ENCODE data around the gene ABHD8.

Gene ABHD8, protein sequence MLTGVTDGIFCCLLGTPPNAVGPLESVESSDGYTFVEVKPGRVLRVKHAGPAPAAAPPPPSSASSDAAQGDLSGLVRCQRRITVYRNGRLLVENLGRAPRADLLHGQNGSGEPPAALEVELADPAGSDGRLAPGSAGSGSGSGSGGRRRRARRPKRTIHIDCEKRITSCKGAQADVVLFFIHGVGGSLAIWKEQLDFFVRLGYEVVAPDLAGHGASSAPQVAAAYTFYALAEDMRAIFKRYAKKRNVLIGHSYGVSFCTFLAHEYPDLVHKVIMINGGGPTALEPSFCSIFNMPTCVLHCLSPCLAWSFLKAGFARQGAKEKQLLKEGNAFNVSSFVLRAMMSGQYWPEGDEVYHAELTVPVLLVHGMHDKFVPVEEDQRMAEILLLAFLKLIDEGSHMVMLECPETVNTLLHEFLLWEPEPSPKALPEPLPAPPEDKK

DNA sequence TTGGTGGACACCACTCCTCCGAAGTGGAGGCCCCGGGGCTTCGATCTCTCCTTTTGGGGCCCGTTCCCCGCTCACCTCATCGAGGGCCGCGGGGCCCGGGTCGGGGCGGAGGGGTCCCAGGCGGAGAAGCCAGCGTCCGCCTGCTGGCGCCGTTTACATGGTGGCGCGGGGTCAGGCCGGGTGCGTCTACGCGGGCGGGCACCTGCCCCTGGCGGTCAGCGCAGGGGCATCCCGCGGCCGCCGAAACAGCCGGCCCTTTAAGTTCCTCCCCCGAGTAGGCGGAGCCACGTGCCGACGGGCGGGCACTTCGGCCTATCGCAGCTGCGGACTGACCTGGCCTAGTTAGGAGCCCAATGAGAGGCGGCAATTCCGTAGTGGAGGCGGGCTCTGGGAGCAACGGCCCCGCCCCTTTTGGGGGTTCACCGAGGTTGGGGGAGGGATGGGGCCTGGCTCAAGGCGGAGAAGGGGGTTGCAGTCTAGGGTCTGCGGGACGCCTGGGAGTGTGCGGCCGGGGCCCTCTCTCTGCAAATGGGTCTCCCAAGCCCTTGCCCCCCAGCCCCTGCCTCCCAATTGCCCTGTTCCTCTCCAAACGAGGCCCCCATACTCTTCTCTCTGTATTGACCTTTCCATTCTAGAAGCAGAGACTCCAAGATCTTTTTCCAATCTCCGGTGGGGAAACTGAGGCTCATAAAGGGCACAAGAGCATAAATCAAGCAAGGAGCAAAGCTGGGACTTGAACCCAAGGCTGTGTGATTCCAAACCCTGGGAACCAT is at the start of gene ABHD8:
TSS of gene ABHD8 (minus strand) at position 259 of the 773 bp plus-strand sequence. CDS start 1,809 bp downstream, outside the sequence.
- peak; percentile 95 for DNase-seq

DNA sequence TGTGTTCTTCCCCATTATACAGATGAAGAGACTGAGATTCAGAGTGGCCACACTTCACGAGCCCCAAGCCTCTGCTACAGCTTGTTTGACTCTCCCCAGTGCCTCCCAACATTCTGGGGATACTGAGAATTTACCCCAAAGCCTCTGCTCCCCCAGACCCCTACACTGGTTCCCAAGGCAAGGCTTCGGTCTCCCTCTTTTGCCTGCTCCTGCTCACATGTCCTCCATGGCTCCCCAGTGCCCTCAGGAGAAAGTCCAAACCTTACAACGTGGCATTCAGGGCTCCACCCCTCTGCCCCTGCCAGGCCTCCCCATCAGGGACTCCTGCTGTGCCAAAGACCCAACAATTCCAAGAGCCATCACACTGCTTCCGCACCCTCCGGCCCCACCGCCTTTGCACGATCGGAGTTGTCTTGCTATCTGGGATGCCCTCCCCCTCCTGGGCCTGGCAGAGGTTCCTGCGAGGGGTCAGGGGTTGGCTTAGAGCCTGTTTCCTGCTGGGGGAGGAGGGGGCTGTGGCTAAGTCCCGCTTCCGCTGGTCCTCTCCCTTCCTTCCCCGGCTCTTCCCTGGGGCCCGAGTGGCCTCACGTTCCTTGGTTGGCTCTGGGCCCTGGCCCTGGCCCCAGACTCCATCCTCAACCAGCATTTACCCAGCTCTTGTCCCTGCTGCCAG is 49.5 kb upstream of the ABHD8 start:
- DNase-seq, result no peak

DNA sequence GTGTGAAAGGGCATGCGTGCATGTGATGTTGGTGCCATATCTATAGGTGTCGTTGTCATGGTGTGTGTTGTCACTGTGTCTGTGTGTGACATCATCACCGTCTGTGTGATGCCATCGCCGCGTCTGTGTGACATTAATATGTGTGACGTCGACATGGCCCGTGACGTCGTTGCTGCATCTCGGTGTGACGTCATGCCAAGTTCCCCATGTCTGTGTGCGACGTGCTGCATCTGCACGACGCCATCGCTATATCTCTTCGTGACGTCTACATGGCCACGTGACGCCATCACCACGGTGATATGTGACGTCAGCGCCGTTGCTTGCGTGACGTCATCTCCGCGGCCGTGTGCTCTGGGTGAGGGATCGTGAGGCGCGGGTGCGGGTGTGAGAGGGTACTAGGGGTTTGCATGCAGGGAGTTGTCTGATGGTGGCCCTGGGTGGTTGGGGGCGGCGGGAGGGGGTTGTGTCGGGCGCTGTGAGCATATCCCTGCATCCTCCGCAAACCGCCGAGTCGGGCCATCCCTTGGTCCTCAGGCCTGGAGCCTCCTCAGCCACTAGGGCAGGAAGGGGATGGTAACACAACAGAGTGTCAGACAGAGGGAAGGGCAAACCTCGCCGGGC is 48.7 kb upstream of the ABHD8 start:
- no peak for DNase-seq

DNA sequence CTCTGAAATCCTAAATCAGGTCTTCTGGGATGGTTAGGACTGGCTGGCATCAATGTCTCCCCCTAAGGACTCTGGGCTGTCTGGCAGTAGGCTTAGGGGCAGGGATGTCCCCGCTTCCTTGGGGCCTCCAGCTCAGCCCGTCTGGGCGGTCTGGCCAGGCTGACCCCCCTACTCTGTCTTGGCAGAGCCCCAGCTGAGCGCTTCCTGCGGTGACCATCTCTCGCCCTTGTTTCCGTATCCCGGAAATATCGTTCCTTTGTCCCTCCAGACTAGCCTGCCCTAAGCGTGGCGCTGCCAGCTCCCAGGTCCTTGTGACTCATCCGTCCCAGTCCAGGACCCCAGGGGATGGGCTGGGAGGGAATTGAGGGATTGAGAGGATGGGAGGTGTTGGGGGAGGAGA is 45.5 kb upstream of the ABHD8 start:
- DNase-seq, result no peak

DNA sequence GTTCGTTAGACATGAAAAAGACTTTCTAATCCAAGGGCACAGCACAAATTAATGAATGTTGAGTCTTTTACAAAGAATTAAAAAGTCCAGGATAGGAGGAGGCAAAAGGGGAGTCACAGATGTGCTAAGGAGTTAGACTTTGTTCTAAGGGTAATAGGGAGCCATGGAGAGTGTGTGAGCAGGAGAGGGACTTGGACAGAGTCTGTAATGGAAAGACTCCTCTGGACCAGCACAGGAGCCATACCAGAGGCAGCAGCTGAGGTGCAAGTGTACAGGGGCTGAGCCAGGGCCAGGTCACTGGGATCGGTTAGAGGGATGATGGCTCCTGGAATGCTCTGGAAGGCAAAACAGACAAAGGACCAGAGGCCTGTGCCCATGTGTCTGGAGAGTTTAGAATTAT is 44.7 kb upstream of the ABHD8 start:
- DNase-seq, result no peak

DNA sequence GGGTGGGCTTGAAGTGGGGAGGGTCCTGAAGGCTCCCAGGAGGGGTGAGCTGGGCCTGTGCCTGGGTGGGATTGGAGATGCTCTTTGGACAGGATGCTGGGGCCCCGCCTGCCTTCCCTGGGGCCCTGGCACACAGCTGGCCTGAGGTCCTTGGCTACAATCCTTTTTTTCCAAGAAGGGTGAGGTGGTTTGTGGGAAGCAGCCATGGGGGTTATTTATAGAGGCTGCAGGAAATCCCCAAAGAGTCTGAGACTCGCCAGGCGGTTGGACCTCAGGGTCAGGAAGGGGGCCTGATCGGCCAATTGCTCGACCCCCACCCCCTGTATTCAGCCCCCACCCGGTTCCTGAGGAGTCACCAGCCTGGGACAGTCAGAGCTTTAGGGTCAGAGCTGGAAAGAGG is 44.1 kb upstream of the ABHD8 start:
- DNase-seq, result no peak

DNA sequence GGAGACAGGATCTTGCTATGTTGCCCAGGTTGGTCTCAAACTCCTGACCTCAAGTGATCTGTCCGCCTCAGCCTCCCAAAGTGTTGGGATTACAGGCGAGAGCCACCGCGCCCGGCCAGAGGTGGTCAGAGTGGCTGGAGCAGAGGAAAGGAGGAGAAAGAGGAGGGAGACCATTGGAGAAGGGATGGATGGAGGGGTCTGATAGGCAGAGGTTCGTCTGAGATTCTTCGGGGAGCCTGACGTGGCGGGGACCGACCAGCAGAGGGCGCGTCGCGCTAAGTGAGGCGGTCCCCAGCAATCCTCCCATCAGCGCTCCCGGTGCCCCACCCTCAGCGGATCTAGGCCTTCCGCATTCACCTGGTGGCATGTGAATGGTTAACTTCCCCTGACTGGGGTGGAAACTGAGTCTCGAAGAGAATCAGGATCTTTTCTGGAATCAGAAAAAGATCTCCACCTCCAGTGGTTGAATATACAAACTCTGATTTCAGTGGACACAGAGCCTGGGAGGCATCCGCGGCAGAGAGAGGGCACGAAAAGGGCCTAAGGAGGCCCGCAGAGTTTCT is 43.0 kb upstream of the ABHD8 start:
- DNase-seq, result peak; percentile 36

DNA sequence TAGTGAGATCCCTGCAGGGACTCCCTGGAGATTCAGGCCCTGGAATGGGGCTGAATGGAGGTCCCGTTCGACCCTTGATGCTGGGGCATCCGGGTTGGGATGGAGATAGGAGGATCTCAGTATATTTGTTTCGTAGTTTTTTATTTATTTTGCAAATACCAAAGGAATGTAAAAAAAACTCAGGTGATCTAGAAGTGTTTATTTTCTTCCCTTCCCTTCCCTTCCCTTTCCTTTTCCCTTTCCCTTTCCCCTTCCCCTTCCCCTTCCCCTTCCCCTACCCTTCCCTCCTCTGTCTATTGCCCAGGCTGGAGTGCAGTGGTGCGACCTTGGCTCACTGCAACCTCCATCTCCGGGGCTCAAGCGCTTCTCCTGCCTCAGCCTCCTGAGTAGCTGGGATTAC is 38.6 kb upstream of the ABHD8 start:
- DNase-seq, result no peak

DNA sequence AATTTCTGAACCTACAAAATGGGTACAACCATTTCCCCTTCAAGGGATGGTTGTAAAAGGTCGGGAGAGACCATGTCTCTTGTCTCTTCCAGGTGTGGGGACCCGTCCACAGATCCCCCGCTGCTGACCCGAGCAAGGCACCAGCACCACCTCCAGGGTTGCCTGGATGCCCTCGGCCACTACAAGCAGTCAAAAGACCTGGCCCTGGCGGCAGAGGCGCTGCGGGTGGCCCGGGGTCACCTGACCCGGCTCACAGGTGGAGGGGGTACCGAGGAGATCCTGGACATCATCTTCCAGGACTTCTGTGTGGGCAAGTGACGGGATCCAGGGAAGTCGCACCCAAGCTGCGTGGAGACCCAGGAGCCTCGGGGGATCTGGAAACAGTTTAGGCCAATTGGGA is 38.2 kb upstream of the ABHD8 start:
- no peak for DNase-seq

DNA sequence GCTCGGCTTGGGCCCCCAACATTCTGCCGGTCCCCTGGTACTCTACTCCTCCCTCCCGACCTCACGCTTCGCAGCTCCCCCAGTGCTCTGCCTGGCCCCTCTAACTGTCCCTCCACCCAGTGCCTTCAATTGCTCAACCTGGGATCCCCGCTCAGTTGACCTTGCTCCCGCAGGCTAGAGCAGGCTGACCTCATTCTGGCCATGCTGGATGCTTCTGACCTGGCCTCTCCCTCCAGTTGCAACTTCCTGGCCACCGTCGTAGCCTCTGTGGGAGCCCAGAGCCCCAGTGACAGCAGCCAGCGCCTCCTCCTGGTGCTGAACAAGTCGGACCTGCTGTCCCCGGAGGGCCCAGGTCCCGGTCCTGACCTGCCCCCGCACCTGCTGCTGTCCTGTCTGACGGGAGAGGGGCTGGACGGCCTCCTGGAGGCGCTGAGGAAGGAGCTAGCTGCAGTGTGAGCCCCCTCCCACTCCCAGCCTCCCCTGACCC is 37.7 kb upstream of the ABHD8 start:
- DNase-seq, result no peak

DNA sequence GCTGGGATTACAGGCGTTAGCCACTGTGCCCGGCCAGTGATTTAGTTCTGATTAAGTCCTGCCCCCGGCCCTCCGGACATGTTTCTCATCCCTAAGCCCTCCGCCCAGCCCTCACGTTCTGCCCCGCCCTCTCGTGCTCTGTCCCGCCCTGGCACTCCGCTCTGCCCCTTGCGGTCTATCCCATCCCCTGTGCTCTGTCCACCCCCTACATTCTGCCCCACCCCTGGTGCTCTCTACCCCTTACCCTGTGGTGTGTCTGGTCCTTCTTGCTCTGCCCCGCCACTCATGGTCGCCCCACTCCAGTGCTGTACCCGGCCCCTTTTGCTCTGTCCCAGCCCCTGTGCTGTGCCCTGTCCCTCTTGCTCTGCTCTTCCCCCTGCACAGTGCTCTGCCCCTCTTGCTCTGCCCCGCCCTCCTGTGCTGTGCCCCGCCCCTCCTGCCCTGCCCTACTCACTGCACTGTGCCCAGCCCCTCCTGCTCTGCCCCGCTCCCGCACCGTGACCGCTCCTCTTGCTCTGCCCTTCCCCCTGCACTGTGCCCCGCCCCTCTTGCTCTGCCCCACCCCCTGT is 37.2 kb upstream of the ABHD8 start:
- DNase-seq, result no peak

DNA sequence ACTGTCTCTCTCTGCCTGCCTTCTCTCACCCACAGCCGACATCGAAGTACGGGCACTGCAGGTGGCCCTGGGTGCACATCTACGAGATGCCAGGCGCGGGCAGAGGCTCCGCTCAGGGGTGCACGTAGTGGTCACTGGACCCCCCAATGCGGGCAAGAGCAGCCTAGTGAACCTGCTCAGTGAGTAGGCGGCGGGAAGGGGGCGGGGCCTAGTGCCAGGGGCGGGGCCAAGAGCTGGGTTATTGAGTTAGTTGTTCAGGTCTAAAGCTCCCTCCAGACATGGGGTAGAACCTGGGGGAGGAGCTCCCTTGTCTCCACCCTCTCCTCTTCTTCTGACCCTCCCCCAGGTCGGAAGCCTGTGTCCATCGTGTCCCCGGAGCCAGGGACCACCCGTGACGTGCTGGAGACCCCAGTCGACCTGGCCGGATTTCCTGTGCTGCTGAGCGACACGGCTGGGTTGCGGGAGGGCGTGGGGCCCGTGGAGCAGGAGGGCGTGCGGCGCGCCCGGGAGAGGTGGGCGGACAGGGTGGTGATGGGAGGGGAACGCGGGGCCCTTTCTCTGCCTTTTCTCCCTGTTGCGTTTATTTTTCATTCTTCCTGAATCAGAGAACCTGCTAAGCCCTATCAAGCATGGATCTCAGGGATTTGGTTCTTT is 36.0 kb upstream of the ABHD8 start:
- DNase-seq, result no peak

DNA sequence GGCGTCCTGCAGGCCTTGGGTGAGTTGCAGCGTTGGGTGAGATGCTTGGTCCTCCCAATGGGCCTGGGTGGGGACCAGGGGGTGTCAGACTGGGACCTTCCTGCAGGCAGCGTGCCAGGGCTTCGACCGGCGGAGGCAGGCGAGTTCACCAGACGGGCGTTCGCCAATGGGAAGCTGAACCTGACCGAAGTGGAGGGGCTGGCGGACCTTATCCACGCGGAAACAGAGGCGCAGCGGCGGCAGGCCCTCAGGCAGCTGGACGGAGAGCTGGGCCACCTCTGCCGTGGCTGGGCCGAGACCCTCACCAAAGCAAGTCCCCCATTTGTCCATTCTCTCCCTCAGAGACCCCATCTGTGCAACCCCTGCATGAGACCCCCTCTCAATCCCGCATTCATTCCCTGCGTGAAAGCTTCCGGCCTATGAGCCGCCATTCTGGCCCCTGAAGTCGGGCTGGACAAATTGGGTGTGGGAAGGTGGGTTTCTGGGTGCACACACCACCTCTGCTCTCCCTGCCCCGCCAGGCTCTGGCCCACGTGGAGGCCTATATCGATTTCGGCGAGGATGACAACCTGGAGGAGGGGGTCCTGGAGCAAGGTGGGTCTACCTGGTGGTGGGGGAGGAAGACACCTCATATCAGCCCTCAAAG is 35.3 kb upstream of the ABHD8 start:
- no peak for DNase-seq

DNA sequence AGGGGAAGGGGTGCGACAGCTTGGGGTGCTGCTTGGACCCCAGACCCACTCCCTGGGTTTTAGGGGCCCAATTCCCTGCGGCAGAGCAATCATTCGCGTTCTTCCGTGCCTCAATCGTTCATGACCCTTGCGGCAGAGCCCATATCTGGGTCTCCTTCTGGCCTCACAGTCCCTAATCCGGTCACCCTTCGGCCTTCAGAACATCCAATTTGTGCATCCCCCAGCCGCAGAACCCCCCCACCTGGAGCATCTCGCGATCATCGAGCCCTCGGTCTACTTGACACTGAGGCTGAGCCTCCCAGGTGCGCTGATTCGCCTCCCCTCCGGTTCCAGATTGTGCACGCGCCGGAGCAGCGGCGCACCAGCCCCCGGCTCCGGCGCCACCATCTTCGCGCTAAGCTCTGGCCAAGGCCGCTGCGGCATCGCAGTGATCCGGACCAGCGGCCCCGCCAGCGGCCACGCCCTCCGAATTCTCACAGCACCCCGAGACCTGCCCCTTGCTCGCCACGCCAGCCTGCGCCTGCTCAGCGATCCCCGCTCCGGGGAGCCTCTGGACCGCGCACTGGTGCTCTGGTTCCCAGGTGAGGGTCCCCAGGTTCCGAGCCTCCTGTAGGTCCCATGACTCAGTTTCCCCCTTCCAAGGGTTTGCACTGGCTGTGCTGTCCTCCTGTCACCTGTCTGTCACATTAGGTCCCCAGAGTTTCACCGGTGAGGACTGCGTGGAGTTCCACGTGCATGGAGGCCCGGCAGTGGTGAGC is 34.6 kb upstream of the ABHD8 start:
- DNase-seq, result no peak

DNA sequence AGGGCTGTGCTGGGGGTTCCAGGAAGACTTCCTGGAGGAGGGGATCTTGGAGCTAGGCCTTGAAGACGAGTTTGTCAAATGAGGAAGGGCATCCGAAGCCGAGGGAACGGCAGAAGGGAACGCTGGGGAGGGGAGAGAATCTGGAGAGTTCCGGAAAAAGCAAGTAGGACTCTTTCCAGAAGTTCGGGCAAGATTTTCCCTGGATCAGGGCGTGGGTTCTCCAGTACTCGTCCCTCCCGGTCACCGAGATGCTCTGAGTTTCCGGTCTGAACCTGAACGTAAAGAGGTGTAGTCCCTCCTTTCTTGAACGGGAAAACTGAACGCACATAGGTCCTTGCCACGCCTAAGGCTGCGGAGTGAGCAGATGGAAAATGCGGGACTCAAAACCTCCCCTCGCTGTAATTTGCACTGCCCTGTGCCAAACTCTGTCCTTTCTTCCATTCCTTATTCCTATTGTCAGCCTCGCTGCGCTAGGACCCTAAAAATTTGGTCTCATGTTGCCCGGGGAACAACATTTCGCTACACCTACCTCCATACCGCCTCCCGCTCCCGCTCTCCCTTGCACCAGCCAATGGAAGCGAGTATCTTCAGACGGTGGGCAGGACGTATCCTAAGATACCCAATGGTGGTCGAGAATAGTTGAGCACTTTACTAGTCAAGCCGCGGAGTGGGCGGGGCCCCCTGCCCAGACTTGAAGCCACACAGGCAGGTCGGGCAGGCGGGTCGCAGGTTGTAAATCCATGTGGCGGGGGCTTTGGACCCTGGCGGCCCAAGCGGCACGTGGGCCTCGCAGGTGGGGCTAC is 33.8 kb upstream of the ABHD8 start, which contains the start of gene GTPBP3:
TSS of gene GTPBP3 (plus strand) at position 682 of the 803 bp plus-strand sequence. CDS start at position 741, 59 bp downstream.
- peak; percentile 98 for DNase-seq

DNA sequence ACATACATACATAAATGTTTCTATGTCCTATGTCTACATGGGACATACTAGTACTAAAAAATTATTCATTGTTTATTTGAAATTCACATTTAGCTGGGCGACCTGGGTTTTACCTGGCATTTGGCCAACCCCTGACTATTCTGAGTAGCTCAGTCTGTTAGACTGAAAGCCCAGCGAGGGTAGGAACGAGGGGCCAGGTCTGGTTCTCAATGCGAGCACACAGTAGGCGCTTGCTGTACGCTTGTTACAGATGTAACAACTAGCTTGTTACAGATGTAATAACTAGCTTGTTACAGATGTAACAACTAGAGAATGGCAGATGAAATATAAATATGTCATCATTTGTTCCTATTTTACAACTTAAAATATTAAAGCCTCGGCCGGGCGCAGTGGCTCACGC is 32.4 kb upstream of the ABHD8 start:
- DNase-seq, result no peak

DNA sequence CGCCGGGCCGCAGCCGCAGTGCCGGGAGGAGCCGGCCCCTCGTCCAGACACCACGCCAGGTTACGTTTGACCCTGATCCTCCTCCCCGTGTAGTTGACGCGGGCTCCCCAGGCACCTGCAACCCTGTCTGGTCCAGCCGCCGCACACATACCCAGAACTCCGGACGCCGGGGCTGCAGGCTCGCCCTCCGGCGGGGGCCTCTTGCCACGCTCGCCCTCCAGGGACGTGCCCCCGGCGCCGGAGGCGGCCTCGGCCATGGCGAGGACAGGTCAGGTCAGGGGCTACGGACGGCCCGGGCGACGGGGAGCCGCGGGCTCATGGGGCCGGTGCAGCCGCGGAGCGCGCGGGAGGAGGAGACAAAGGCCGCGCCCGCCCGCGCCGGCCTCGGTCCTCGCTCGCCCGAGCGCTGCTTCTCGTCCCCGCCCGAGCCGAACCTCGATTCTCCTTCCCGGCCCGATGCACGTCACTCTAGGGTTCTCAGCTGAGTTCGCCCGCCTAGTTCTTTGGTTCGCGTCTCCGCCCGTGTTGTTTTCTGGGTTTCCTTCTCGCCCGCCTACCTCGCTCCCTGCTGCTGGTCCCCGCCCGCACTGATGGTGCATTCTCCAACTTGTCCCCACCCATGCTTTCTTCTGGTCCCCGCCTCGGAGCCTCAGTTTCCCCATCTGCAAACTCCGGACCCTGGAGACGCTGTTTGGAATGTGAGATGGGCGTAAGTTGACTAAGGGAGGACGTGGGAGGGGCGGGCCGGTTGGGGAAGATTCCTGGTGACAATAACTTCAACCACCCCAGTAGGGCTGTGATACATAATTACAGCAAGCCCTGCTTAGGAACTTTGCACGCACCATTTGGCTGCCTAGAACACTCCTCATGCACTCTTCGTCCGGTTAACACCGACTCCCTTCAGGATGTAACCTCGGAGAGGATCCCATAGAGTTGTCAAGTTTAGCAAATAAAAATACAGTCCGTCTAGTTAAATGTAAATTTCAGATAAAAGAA is 31.5 kb upstream of the ABHD8 start, which contains the start of gene ANO8:
TSS of gene ANO8 (minus strand) at position 442 of the 996 bp plus-strand sequence. CDS start at position 257, 185 bp downstream.
- peak; percentile 91 for DNase-seq

Measured in NCI-H1105 (cell line).